ENCODE results near the gene KRT2.

- TF ChIP-seq CTCF (IDR thresholded peaks at IDR 0.05), result no peak
- no peak for TF ChIP-seq POLR2A (IDR thresholded peaks at IDR 0.05)
Measured at GRCh38 chr12:52650520-52651081, 1.4 kb downstream of the KRT2 start.
